GM23248 (cell line): ENCODE data around the gene HIPK2.

Experiments used
- EZH2 ChIP-seq: fragments of 200-600 bp; sonication (generic); IDR thresholded peaks from 2 replicates; pipeline ENCODE4 v1.6.1; 2018; ENCODE audit warnings: antibody characterized with exemption, mild to moderate bottlenecking; ENCODE audit not compliant: insufficient read depth, poor library complexity, severe bottlenecking
- EZH2phosphoT487 ChIP-seq: fragments of 200-600 bp; sonication (generic); IDR thresholded peaks from 2 replicates; pipeline ENCODE4 v1.6.1; 2018; ENCODE audit warnings: antibody characterized with exemption, moderate library complexity, mild to moderate bottlenecking, low read depth; ENCODE audit not compliant: insufficient read depth

DNA sequence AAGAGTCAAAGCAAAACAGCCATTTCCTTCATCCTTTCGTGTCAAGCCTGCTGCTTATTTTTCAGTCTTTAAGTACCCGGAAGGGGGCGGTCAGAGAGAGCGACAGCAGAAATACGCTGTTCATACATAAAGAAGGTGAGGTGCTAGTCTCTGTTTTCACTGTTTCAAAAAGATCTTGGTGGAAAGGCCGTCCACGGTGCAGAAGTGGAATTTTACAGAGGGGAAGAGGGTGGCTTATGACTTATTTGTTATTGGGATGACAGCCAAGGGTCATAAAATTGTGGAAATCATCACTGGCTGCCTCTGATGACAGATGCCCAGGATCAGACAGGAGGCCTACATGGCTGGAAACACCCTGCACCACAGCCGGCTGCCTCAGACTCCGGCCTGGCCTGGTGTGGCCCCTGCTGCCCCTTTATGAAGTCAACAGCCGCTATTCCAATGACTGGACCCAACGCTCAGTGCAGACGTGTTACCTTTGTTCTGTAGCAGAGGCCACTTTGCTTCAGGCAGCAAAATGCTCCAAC, 57.0 kb downstream of the HIPK2 start:
- TF ChIP-seq EZH2 (no peak), EZH2phosphoT487 (no peak)
